HepG2 (cell line): ENCODE measurements around the gene SNX11. TPM values are rescaled to one million over a fixed set of nuclear protein-coding genes. Genes with fewer than 3 reads are reported as not detected.

Experiments
- BORCS8-MEF2B ChIP-seq: sonication (generic); formaldehyde crosslinking; IDR thresholded peaks from 2 replicates; pipeline ENCODE4 v1.8.0; 2022; ENCODE audit warnings: mild to moderate bottlenecking, missing genetic modification reagents
- FOXA1 ChIP-seq, 2 experiments: fragments of 450-650 bp in 1 of 2; sonication (generic) in 1 of 2; formaldehyde crosslinking in 1 of 2; IDR thresholded peaks; 2 replicates each; pipeline versions ENCODE4 v1.4.0 to v1.6.1; 2016 to 2020; ENCODE audit warnings: missing genetic modification reagents in 1 of 2
- GZF1 ChIP-seq: sonication (generic); formaldehyde crosslinking; IDR thresholded peaks from 2 replicates; pipeline ENCODE4 v1.5.1; 2020; ENCODE audit warnings: mild to moderate bottlenecking, missing genetic modification reagents
- HNF4G ChIP-seq, 2 experiments: sonication (generic) in 1 of 2; formaldehyde crosslinking in 1 of 2; IDR thresholded peaks; 2 replicates each; pipeline versions ENCODE4 v1.4.0 to v1.6.1; 2011 to 2020; ENCODE audit warnings: borderline replicate concordance in 2 of 2, low read depth in 2 of 2, mild to moderate bottlenecking in 2 of 2, low read length in 1 of 2, missing genetic modification reagents in 1 of 2, moderate library complexity in 1 of 2
- HOXA3 ChIP-seq: sonication (generic); formaldehyde crosslinking; IDR thresholded peaks from 2 replicates; pipeline ENCODE4 v1.5.0; 2020; ENCODE audit warnings: missing genetic modification reagents
- JUNB ChIP-seq: sonication (generic); formaldehyde crosslinking; IDR thresholded peaks from 2 replicates; pipeline ENCODE4 v1.8.0; 2022; ENCODE audit warnings: missing genetic modification reagents, mild to moderate bottlenecking, borderline replicate concordance
- MAFK ChIP-seq, 2 experiments: IDR thresholded peaks in 1 of 2; conservative IDR thresholded peaks in 1 of 2; 2 replicates each; pipeline ENCODE4 v1.6.1; 2011; ENCODE audit warnings: improper control_type of control experiment in 2 of 2, low read length in 2 of 2
- MIXL1 ChIP-seq: IDR thresholded peaks from 2 replicates; pipeline ENCODE4 v1.6.1; 2016
- MTA1 ChIP-seq: sonication (generic); formaldehyde crosslinking; IDR thresholded peaks from 2 replicates; pipeline ENCODE4 v1.4.0; 2020; ENCODE audit warnings: missing genetic modification reagents, mild to moderate bottlenecking, borderline replicate concordance
- MTERF4 ChIP-seq: sonication (generic); formaldehyde crosslinking; IDR thresholded peaks from 2 replicates; pipeline ENCODE4 v1.8.0; 2023; ENCODE audit warnings: mild to moderate bottlenecking, missing genetic modification reagents
- MYPOP ChIP-seq: sonication (generic); formaldehyde crosslinking; IDR thresholded peaks from 2 replicates; pipeline ENCODE4 v1.8.1; 2023; ENCODE audit warnings: mild to moderate bottlenecking, moderate library complexity, missing genetic modification reagents
- NFE2 ChIP-seq: sonication (generic); formaldehyde crosslinking; IDR thresholded peaks from 2 replicates; pipeline ENCODE4 v1.4.0; 2020; ENCODE audit warnings: missing genetic modification reagents
- PTBP1 ChIP-seq: fragments of 200-400 bp; formaldehyde crosslinking; IDR thresholded peaks from 2 replicates; pipeline ENCODE4 v1.6.1; 2018; ENCODE audit warnings: low read length, low read depth; ENCODE audit not compliant: poor library complexity, severe bottlenecking
- SMARCC2 ChIP-seq: fragments of 450-650 bp; IDR thresholded peaks from 2 replicates; pipeline ENCODE4 v1.6.1; 2017; ENCODE audit warnings: antibody characterized with exemption, mild to moderate bottlenecking
- SP140L ChIP-seq: sonication (generic); formaldehyde crosslinking; IDR thresholded peaks from 2 replicates; pipeline ENCODE4 v1.4.0; 2020; ENCODE audit warnings: missing genetic modification reagents, borderline replicate concordance
- SYNCRIP ChIP-seq: fragments of 200-400 bp; formaldehyde crosslinking; IDR thresholded peaks from 2 replicates; pipeline ENCODE4 v1.6.1; 2018; ENCODE audit warnings: mild to moderate bottlenecking, low read depth, low read length; ENCODE audit not compliant: insufficient read depth
- ZBTB14 ChIP-seq: sonication (generic); formaldehyde crosslinking; IDR thresholded peaks from 2 replicates; pipeline ENCODE4 v1.4.0; 2020; ENCODE audit warnings: missing genetic modification reagents
- ZBTB26 ChIP-seq: IDR thresholded peaks from 2 replicates; pipeline ENCODE4 v1.6.1; 2016; ENCODE audit warnings: missing compliant biosample characterization, missing genetic modification reagents, borderline replicate concordance
- ZFX ChIP-seq: sonication (generic); formaldehyde crosslinking; IDR thresholded peaks from 2 replicates; pipeline ENCODE4 v1.4.0; 2020; ENCODE audit warnings: mild to moderate bottlenecking, low read depth, missing genetic modification reagents, moderate library complexity
- ZNF496 ChIP-seq: sonication (generic); formaldehyde crosslinking; IDR thresholded peaks from 2 replicates; pipeline ENCODE4 v1.8.1; 2023; ENCODE audit warnings: mild to moderate bottlenecking, moderate library complexity, missing genetic modification reagents; ENCODE audit not compliant: insufficient replicate concordance
- ZNF589 ChIP-seq: sonication (generic); formaldehyde crosslinking; conservative IDR thresholded peaks from 2 replicates; pipeline ENCODE4 v1.8.0; 2022; ENCODE audit warnings: mild to moderate bottlenecking, moderate library complexity, missing genetic modification reagents
- ZNF768 ChIP-seq: sonication (generic); formaldehyde crosslinking; IDR thresholded peaks from 2 replicates; pipeline ENCODE4 v1.4.0; 2020; ENCODE audit warnings: missing genetic modification reagents
- ZNF816 ChIP-seq: sonication (generic); formaldehyde crosslinking; IDR thresholded peaks from 2 replicates; pipeline ENCODE4 v1.8.0; 2022; ENCODE audit warnings: missing genetic modification reagents, mild to moderate bottlenecking, borderline replicate concordance
- ZSCAN9 ChIP-seq: IDR thresholded peaks from 2 replicates; pipeline ENCODE4 v1.6.1; 2016; ENCODE audit warnings: borderline replicate concordance
- polyA plus RNA-seq, 8 experiments: library from polyadenylated mRNA; depleted of rRNA in 3 of 8; stranded (reverse) in 7 of 8; unstranded in 1 of 8; fragments of >200 nt; fragmentation: Illumina TruSeq in 4 of 8; extraction: Trizol in 4 of 8; gene quantifications; 2 replicates each; pipeline versions ENCODE4 v1.2.1 to v1.2.3, GENCODE V29; 2011 to 2016; ENCODE audit warnings: low read depth in 4 of 8, missing spikeins in 1 of 8, mixed read lengths in 1 of 8; ENCODE audit not compliant: insufficient read depth in 1 of 8
- total RNA-seq, 5 experiments: library from RNA; depleted of rRNA; stranded (reverse); fragments of >200 nt; fragmentation: Illumina TruSeq; extraction: Trizol; gene quantifications; 2 replicates each; pipeline ENCODE4 v1.2.3, GENCODE V29; 2016; ENCODE audit warnings: low read depth in 1 of 5

SNX11 gene
- total and polyA plus RNA-seq, 2 of the 13 experiments (the other 11 are each of a cell fraction or from before 2014, with no cell fraction given), result 12.9 to 14.0 TPM

GRCh38 chr17:48107137-48108055 lies at the start of gene SNX11 (continued):
- TF ChIP-seq FOXA1 (IDR thresholded peaks at IDR 0.05) (no peak), FOXA1 (CRISPR knock-in tag; IDR thresholded peaks at IDR 0.05) (0 out of 2 replicates have a peak, but pooled peaks have one; percentile 22), ZNF816 (CRISPR knock-in tag) (no peak; the same call in 1 of the 2 replicates), ZBTB26 (CRISPR knock-in tag) (0 out of 2 replicates have a peak, but pooled peaks have one; percentile 9), ZNF496 (CRISPR knock-in tag) (no peak), MYPOP (CRISPR knock-in tag) (peak; percentile 89), ZNF768 (CRISPR knock-in tag) (peak; percentile 62), PTBP1 (peak; percentile 89), MAFK (conservative IDR thresholded peaks at IDR 0.05 in 1 of 2, IDR thresholded peaks at IDR 0.05 in 1 of 2; ENCODE audit: low read length in 2 of 2) (no peak), JUNB (CRISPR knock-in tag) (no peak), GZF1 (CRISPR knock-in tag) (0 out of 2 replicates have a peak, but pooled peaks have one; percentile 36), ZSCAN9 (CRISPR knock-in tag) (peak; percentile 89; the same call in 1 of the 2 replicates), ZBTB14 (CRISPR knock-in tag) (no peak), HNF4G (IDR thresholded peaks at IDR 0.05; ENCODE audit: borderline replicate concordance, low read depth, low read length) (no peak), HNF4G (CRISPR knock-in tag; IDR thresholded peaks at IDR 0.05; ENCODE audit: borderline replicate concordance, low read depth) (peak; percentile 57; the same call in 1 of the 2 replicates), MTERF4 (CRISPR knock-in tag) (peak; percentile 80), BORCS8-MEF2B (CRISPR knock-in tag) (peak; percentile 84; the same call in 1 of the 2 replicates), NFE2 (CRISPR knock-in tag) (no peak), MTA1 (peak; percentile 76; the same call in 1 of the 2 replicates), SYNCRIP (no peak), MIXL1 (CRISPR knock-in tag) (peak; percentile 37), HOXA3 (CRISPR knock-in tag) (peak; percentile 63; the same call in 1 of the 2 replicates), SP140L (no peak), ZFX (peak; percentile 57; the same call in 1 of the 2 replicates), ZNF589 (CRISPR knock-in tag) (0 out of 2 replicates have a peak, but pooled peaks have one; percentile 47), SMARCC2 (no peak)
